Right lobe of liver (tissue), 6 donors: ENCODE measurements around the gene ASPG. TPM values are rescaled to one million over a fixed set of nuclear protein-coding genes. Genes with fewer than 3 reads are reported as not detected.
A peak's percentile ranks its signal among the peaks of the same experiment; 100 is the strongest.

ENCODE experiments used
- ATAC-seq, 4 donors: fragments of 200-7000 bp; cut with Tn5 transposase; one replicate each; pipeline ENCODE4 v1.9.1; 2020; ENCODE audit warnings: mild to moderate bottlenecking in 4 of 4, moderate library complexity in 4 of 4
- DNase-seq, 3 donors: peaks; one replicate each; pipeline ENCODE4 v3.0.0-alpha.2; 2020
- H3K27ac ChIP-seq, 3 donors: fragments of 200-600 bp; one replicate each; pipeline ENCODE4 v1.8.0; 2022
- H3K27me3 ChIP-seq, 2 donors: fragments of 200-600 bp; one replicate each; pipeline ENCODE4 v1.8.0; 2022
- H3K36me3 ChIP-seq, 4 donors: fragments of 200-600 bp; sonication (generic) in 1 of 4; one replicate each; pipeline versions ENCODE4 v1.5.1 to v1.8.0; 2017 to 2022; ENCODE audit warnings: control low read depth in 1 of 4
- H3K4me1 ChIP-seq, 4 donors: fragments of 200-600 bp; sonication (generic) in 1 of 4; one replicate each; pipeline versions ENCODE4 v1.5.1 to v1.8.0; 2017 to 2022; ENCODE audit warnings: control low read depth in 1 of 4
- H3K4me3 ChIP-seq, 3 donors: fragments of 200-600 bp; one replicate each; pipeline ENCODE4 v1.8.0; 2022
- H3K9me3 ChIP-seq, 4 donors: fragments of 200-600 bp; sonication (generic) in 1 of 4; one replicate each; pipeline versions ENCODE4 v1.5.1 to v1.8.0; 2017 to 2022; ENCODE audit warnings: control low read depth in 1 of 4
- CTCF ChIP-seq, 4 donors: fragments of 200-600 bp in 3 of 4; fragments of 450-650 bp in 1 of 4; IDR thresholded peaks; one replicate each; pipeline versions ENCODE4 v1.5.1 to v1.8.0; 2016 to 2022; ENCODE audit warnings: antibody characterized with exemption in 4 of 4, mild to moderate bottlenecking in 2 of 4
- POLR2A ChIP-seq: fragments of 450-650 bp; IDR thresholded peaks from one replicate; pipeline ENCODE4 v1.6.1; 2017; ENCODE audit warnings: antibody characterized with exemption, mild to moderate bottlenecking
- WGBS: methylation state at CpG from one replicate; pipeline ENCODE4 v1.1.6; 2018; ENCODE audit warnings: low coverage, low lambda C conversion rate; ENCODE audit not compliant: insufficient coverage; ENCODE audit errors: missing lambda C conversion rate; 5-methylcytosine and 5-hydroxymethylcytosine counted together
- intact Hi-C, 2 donors: fragments of 100-400 bp; cut with DNase I; formaldehyde crosslinking; loops; one replicate each; pipeline versions ENCODE4 v1.11.2 to v1.14.1; 2022
- total RNA-seq, 6 experiments: library from RNA; depleted of rRNA in 2 of 6; stranded (reverse); fragments of >200 nt in 2 of 6; fragmentation: NEBNext Ultra II Directional in 3 of 6; extraction: Animal tissue kit (Norgen Biotek cat#: 25700) in 3 of 6; gene quantifications; one replicate each; pipeline versions ENCODE4 v1.1.0 to v1.2.4, GENCODE V29; 2016 to 2023
- donor health status: DM: no; HTN: yes; CAD: no.
- donor health status: DM: no; HTN: no; CAD: no.
- donor health status: DM: no; HTN: no; CAD: no.
- donor health status: DM: no; HTN: yes; CAD: no.
- donor health status: DM: no; HTN: yes; CAD: no.

ASPG gene
- total RNA-seq, 6 experiments from 2014 or later = 37.3 to 232 (median 110) TPM

GRCh38 chr14:104054222-104054905 is 31.1 kb upstream of the ASPG start:
- 65% methylated on average over 7 of the region's 16 CpGs for WGBS
- no peak overlapping the region for H3K4me3 ChIP-seq
- DNase-seq (no peak), ATAC-seq (peak in 1 of 4 donors; percentile 22)
- H3K9me3 ChIP-seq = no peaks in the 10 kb centered on the region
- no peaks in the 10 kb centered on the region for H3K36me3 ChIP-seq
- intact Hi-C loops = no loop called here
- no peaks in the 10 kb centered on the region for H3K4me1 ChIP-seq
- H3K27me3 ChIP-seq = no peaks in the 10 kb centered on the region
- no peak overlapping the region for H3K27ac ChIP-seq
- no peak for TF ChIP-seq CTCF (IDR thresholded peaks at IDR 0.05)
- no peak for TF ChIP-seq POLR2A

GRCh38 chr14:104062281-104062680 is 23.2 kb upstream of the ASPG start:
- no peaks in the 10 kb centered on the region for H3K36me3 ChIP-seq
- no peak for TF ChIP-seq POLR2A
- TF ChIP-seq CTCF (IDR thresholded peaks at IDR 0.05) = no peak
- H3K4me1 ChIP-seq = no peaks in the 10 kb centered on the region
- 100% methylated on average over 1 of the region's 1 CpG for WGBS
- intact Hi-C loops = loop anchor here in 1 of 2 donors (10.0 kb wide), 1 partner anchor 503 kb away; no protein-coding TSS in a partner anchor
- no peaks in the 10 kb centered on the region for H3K27me3 ChIP-seq
- no peaks in the 10 kb centered on the region for H3K9me3 ChIP-seq
- H3K27ac ChIP-seq = no peak overlapping the region
- no peak for ATAC-seq
- no peak overlapping the region for H3K4me3 ChIP-seq
- DNase-seq = no peak

GRCh38 chr14:104064003-104064402 is 21.5 kb upstream of the ASPG start:
- intact Hi-C loops = loop anchor here in 1 of 2 donors (10.0 kb wide), 1 partner anchor 501 kb away; no protein-coding TSS in a partner anchor
- 69% methylated on average over 9 of the region's 10 CpGs for WGBS

GRCh38 chr14:104066279-104066678 is 19.2 kb upstream of the ASPG start:
- intact Hi-C loops = loop anchor here in 1 of 2 donors (10.0 kb wide), 1 partner anchor 499 kb away; no protein-coding TSS in a partner anchor
- Histone ChIP-seq H3K27ac (no peak overlapping the region), H3K4me1 (no peaks in the 10 kb centered on the region), H3K4me3 (no peak overlapping the region), H3K36me3 (no peaks in the 10 kb centered on the region), H3K9me3 (no peaks in the 10 kb centered on the region), H3K27me3 (no peaks in the 10 kb centered on the region)
- TF ChIP-seq CTCF (IDR thresholded peaks at IDR 0.05) (no peak), POLR2A (no peak)
- ATAC-seq (no peak), DNase-seq (no peak)
- no CpG with 5 or more reads among the region's 5 CpGs for WGBS

More at GRCh38 chr14:104064003-104064402, 21.5 kb upstream of the ASPG start:
- Histone ChIP-seq H3K4me3 (no peak overlapping the region), H3K4me1 (no peaks in the 10 kb centered on the region), H3K27ac (no peak overlapping the region), H3K36me3 (no peaks in the 10 kb centered on the region), H3K9me3 (no peaks in the 10 kb centered on the region), H3K27me3 (no peaks in the 10 kb centered on the region)
- DNase-seq (no peak), ATAC-seq (no peak)
- TF ChIP-seq CTCF (IDR thresholded peaks at IDR 0.05) = no peak
